GM19324 (cell line): ENCODE measurements around the gene BTBD7.

Experiments used
- ATAC-seq: cut with Tn5 transposase; IDR thresholded peaks from one replicate; pipeline ENCODE4 v1.9.1; 2021; ENCODE audit warnings: mild to moderate bottlenecking, moderate library complexity; ENCODE audit not compliant: unreplicated experiment, low FRiP score

The BTBD7 gene

GRCh38 chr14:93331002-93331727 is 1.7 kb downstream of the BTBD7 start:
- ATAC-seq, result no peak

- no peak for ATAC-seq
Observed at GRCh38 chr14:93330609-93331000, 2.2 kb downstream of the BTBD7 start.

DNA sequence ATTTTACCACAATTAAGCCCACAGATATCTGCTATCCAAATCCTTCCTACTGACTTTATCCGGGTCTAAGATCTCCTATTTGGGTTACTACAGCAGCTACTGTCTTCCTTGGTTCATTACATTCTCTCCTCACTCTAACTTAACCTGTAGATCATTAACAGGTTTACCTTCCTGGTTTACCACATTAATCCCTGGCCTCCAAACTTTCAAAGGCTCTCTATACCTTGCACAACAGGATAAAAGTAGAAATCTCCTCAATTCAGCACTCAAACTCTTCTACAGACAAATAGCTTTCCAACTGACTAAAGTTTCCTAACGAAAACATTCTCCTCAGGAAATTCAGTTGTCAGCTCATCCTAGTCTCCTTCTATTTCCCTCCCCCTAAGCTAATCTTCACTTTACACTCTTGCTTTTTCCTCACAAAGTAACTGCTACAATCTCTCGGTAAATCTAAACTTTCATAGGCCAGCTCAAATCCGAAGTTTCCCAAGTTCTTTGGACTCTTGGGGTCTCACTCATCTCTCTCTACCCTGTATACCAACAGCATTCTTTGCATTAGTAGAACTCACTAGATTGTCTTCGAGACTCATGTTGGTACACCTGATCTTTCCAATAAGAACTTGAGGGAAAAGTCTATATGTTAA is 2.7 kb downstream of the BTBD7 start:
- ATAC-seq, result no peak

DNA sequence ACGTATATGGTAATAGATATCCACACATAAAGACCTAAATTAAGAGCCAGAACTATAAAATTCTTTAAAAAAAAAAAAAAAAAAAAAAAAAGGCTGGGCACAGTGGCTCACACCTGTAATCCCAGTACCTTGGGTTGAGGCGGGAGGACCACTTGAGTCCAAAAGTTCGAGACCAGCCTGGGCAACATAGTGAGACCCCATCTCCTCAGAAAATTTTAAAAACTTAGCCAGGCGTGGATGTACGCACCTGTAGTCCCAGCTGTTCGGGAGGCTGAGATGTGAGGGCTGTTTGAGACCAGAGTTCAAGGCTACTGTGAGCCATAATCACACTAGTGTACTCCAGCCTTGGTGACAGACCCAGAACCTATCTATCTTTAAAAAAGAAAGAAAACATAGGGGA is 4.3 kb downstream of the BTBD7 start:
- no peak for ATAC-seq

DNA sequence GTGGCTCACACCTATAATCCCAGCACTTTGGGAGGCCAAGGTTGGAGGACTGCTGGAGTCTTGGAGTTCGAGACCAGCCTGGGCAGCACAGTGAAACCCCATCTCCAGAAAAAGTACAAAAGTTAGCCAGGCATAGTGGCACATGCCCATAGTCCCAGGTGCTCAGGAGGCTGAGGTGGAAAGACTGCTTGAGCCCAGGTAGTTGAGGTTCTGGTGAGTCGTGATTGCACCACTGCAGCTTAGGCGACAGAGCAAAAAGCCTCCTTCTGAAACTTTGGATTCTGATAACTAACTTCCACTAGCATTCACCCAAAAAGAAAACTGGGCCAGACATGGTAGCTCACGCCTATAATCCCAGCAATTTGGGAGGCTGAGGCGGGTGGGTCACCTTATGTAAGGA is 6.6 kb downstream of the BTBD7 start:
- ATAC-seq, result no peak

DNA sequence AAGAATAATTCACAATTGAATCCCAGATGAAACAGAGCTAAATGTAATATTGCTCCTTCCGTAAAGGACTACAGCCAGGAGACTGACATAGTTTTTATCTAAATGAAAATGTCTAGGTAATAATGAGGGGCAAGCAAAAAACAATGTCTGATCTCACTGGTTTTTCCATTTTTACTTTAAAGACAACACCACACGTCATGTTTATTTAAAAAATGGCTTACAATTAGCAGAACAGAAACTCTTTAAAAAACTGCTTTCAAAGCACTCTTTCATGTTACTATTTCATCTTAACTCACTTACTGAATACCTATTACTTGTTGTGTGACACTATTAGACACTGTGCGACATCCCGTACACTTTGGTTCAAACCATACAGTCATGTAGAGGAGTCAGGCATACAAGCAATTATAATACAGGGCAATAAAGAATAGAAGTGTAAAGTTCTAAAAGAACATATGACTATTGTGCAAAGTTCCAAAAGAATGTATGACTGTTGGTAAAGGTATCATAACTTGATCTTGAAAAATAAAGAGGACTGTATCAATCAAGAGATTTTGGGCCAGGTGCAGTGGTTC is 9.1 kb downstream of the BTBD7 start:
- no peak for ATAC-seq

DNA sequence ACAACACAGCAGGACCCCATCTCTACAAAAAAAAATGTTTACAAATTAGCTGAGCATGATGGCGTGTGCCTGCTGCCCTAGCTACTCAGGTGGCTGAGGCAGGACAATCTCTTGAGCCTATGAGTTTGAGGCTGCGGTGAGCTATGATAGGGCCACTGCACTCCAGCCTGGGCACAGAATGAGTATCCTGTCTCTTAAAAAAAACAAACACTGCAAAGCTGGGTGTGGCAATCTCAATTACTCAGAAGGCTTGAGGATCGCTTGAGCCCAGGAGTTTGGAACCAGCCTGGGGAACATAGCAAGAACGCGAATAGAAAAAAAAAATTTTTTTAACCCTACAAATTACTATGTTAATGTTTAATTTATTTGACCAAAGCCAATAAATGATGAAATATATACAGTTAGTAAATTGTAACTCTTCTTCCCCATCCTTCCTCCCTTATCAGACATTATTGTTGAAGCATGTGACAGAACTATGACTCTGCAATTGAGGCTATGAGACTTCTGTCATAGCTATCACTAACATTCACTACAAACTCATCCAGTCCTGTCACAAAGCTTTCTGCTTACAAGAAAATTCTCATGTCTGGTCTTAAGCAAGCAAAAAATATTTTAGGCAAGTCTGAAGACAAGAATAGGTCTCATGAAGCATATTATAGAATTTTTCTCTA is 9.8 kb downstream of the BTBD7 start:
- ATAC-seq, result no peak

GRCh38 chr14:93320489-93320888 is 12.3 kb downstream of the BTBD7 start:
- ATAC-seq, result no peak

DNA sequence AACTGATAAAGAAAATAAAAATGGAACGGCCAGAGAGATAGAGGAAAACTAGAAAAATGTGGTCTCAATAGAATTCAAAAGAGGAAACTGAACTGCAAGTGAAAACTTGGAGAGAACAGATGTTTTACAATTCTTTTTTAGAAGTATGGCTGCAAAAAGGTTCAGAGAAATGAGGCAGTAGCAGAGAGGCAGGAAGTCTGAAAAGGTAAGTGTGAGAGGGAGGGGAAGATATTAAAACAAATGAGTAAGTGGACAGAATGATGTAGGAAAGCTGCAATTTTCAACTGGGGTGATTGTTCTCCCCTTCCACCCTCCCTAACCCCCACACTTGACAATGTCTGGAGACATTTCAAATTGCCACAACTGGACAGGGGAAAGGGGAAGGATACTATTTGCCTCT is 12.9 kb downstream of the BTBD7 start:
- no peak for ATAC-seq

DNA sequence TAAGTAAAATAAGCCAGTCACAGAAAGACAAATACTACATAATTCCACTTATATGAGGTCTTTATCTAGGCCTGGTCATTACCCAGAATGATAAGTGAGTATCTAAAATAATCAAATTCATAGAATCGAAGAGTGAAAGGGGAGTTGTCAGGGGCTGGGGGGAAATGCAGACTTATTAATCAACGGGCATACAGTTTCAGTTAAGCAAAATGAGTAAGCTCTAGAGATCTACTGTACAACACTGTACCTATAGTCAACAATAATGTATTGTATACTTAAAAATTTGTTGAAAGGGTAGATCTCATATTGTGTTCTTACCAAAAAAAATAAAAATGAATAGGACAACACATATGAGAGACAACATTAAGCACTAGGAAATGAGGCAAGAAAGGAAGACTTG is 13.3 kb downstream of the BTBD7 start:
- ATAC-seq, result no peak

- no peak for ATAC-seq
Observed at GRCh38 chr14:93318927-93319326, 13.9 kb downstream of the BTBD7 start.

GRCh38 chr14:93317875-93318807 is 14.7 kb downstream of the BTBD7 start:
- no peak for ATAC-seq

DNA sequence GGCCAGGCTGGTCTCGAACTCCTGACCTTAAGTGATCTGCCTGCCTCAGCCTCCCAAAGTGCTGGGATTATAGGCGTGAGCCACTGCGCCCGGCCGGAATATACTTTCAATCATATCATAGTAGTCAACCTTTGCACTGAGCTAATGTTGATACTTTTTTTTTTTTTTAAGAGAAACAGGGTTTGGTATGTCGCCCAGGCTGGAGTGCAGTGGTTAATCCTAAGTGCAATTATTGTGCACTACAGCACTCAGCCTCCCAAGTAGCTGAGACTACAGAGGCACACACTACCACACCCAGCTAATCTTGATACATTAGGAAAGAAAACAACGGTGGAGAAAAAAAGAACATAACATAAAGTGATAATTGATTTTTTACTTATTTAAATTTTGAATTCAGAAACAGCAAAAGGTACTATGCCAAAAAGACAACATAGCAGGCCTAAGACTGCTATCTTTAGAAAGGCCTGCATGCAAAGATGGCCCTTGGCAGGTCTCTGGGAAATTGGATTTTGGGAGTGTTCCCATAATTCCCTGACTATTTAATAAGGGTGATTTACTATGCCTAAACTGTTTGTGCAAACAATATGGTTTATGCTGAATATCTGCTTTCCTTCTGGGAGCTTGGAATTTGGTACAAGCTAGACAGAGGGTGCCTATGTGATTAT is 15.5 kb downstream of the BTBD7 start:
- no peak for ATAC-seq

GRCh38 chr14:93316716-93317115 is 16.1 kb downstream of the BTBD7 start:
- no peak for ATAC-seq

DNA sequence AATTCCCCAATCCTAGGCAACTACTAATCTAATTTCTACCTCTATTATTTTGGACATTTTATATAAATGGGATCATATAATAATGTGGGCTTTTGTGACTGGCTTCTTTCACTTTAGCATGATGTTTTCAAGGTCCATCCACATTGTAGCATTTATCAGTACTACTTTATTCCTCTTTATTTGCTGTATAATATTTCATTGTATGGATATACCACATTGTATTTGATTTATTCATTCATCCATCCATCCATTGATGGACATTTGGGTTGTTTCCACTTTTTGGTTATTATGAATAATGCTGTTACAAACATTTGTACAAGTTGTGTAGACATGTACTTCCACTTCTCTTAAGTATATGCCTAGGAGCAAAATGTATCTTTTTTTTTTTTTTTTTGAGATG is 17.3 kb downstream of the BTBD7 start:
- ATAC-seq, result no peak

DNA sequence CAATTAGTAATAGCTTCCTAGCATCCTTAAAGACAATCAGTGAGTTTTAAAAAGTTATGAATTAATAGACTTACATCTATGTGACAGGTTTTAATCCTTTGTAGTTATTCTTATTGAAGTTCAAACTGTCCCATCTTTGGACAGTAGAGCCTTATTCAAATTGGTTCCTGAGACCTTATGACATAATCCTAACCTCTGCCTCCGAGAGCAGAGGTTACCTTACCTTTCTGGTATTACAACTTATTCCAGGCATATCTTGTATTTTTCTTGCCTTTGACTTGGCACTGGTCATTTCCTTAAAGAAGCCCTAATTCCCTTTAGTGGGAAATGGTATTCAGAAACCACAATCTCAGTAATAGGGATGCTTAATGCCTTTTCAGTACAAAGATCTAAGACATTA is 21.8 kb downstream of the BTBD7 start:
- no peak for ATAC-seq

DNA sequence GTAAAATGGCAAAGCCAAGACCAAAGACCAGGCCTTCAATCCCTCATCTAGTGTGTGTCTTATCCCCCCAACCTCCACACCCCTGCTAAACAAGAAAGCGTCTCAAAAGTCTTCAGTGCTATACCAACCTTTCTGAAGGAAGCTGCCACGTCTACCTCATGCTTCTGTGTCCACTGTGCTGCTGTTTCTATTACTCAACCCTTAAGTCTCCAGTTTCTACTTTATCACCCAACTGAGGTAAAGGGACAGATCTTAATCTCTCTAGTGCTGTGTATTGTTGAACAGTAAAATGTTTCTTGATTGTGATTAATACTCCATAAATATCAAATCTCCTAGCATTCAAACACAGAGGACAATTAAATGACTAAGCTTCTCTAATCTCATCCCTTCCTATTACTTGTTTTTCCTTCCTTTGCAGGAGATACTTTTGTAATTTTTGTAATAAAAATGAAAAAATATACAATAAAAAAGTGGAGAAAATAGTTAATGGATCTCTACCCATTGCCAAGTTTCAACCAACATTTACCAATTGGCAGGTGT is 23.3 kb downstream of the BTBD7 start:
- no peak for ATAC-seq

GRCh38 chr14:93308686-93309345 is 24.0 kb downstream of the BTBD7 start:
- ATAC-seq, result no peak

DNA sequence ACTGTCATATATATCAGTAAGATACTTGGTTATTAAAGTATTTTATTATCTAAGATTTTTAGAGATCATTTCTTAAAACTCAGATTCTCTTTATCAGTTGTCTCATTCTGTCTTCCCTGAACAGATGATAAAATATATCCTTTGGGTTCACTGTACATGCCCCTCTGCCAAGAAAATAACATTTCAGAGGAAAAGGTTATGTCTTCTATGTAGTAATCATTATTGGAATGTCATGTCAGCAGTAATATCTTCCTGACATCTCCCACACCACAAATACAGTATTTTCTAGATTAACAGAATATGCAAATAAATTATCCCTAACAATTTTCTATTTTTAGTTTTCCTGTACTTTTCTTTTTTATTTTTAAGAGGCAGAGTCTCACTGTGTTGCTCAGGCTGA is 26.0 kb downstream of the BTBD7 start:
- ATAC-seq, result no peak
